T follicular helper cell (primary cell): Measurements from ENCODE around the gene RUNX2.

Experiments used
- DNase-seq: peaks from one replicate; pipeline ENCODE4 v3.0.0-alpha.2; 2020; ENCODE audit warnings: low read depth

RUNX2 gene

DNA sequence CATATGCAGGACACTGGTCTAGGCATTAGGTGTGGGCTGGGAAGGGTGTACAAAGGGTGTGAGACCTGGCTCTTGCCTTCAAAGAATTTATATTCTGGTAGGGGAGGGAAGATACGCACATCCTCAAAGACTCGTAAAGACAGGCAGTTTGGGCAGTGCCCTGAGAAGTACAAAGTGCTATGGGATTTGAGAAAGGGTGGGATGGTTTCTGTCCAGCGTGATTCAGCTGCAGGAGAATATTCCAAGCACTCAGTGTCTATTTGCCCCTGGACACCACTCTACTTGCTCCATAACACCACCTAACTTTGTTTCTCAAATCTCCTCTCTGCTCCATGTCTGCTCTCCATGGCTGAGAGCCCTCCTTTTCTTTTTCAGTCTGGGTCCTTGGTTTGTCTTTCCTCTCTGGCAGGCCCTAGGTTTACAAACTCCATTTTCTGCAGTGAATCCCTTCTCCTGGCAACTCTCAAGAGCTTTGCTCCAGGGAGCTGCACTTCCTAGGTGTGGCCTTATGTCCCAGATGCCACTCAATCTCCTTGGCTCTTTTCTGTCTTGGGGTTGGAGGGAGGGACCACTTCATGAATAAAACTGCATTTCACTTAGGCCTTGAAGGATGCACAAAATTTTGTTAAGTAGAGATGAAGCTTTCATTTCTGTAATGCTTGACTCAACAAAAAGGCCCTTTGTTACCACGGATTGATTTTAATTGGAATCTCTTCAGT is 377.2 kb downstream of the RUNX2 start:
- no peak for DNase-seq

DNA sequence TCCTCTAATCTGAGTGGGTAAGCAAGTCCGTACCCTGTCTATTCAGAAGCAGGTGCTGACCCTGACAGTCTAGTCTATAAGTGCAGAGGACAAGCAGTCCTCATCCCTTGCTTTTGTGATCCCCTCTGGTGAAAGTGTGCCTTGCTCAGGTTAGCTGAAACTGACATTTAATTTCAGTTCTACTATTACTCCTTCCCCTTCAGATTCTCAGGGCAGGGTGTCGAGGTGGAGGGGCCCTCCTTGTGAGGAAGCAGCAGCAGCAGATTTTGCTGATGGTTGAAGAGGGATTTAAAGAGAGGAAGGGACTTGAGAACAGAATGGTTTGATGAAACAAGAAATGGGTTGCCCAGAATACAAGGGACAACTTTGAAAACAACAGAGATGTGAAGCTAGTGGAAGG is 378.2 kb downstream of the RUNX2 start:
- no peak for DNase-seq

DNA sequence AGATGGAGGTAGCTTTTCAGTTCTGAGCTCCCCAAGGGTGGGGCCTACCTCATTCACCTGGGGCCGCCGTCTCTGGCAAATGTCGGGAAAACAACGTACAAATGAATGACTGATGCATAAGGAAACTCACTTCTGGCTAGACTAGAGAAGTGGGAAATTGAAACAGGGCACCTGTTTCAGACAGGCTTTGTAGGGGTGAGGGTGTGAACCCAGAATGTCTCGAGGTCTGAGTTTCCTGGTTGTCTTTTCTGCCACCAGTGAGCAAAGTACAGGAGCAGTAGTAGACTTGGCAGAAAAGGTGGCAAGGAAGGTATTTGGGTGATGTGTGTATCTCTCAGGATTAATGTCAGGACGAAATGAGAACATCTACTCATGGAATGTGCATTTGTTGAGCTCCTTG is 379.0 kb downstream of the RUNX2 start:
- DNase-seq: no peak

DNA sequence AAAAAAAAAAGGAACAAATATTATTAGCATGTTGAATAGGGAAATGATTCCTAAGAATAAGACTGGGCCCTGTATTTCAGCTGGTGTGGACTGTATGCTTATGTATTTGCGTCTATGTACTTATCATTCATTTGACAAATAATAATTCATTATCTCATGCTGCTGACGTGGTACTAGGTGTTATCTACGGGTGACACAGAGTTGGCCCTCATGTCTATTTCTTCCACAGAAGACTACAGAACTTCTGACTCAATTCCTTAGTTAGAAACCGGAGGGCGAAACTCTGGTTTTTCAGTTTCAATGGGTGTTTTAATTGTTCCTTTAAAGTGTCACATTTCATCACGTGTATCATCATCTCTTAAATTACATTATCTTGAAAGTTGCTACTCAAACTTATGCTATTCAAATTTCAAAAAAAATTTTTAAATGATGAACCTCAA is 381.7 kb downstream of the RUNX2 start:
- no peak for DNase-seq

DNA sequence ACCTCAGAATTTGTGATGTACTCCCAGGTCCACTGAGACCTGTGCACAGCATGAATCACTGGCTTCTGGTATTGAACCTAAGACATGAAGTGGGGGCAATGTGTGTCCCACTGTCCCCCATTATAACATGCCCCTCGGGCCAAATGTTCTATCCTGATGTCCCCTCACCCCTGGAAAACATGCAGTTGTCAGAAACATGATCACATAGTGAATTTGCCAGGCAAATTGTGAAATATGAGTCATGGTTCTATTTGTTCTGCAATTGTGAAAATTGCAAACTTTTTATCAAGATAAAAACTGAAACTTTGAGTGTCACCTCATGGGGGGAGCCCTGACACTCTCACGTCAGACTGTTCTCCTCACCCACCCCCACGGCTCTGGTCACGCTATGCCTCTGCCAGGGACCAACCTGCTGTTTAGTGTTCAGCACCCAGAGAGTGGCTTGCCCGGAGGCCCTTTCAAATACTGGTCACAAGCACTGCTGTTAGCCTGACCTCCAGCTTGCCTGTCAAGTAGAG is 382.2 kb downstream of the RUNX2 start:
- no peak for DNase-seq

DNA sequence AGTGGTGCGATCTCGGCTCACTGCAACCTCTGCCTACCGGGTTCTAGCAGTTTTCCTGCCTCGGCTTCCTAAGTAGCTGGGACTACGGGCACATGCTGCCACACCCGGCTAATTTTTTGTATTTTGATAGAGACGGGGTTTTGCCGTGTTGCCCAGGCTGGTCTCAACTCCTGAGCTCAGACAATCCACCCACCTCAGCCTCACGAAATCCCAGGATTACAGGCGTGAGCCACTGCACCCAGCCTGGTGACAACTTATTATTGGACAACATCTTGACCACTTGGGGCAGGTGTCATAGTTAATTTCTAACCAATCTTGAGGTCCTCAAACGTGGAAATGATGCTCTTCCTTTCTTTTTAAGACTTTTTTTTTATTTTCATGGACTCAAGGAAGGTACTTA is 383.9 kb downstream of the RUNX2 start:
- no peak for DNase-seq

DNA sequence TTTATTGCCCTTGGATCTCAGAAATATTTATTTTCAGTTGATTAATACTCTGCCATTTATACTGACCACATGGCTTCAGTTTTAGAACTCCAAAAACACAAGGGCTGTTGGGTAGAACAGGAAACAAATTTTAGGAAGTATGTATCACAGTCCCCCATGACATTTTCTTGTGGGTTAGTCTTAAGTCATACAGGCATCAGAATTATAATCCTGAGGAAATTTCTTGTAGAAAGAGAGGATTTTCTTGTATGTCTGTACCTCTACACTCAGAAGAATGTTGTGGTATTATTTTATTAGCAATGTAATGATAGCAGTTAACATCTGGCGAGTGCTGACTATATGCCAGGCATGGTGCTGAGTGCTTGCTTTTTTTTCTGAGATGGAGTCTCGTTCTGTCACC is 384.7 kb downstream of the RUNX2 start:
- no peak for DNase-seq
